GM10266 (cell line): ENCODE data around the gene KIRREL2.

ENCODE experiments used
- DNase-seq: peaks from one replicate; pipeline ENCODE4 v3.0.0; 2012; ENCODE audit errors: extremely low spot score
- CTCF ChIP-seq: IDR thresholded peaks from 2 replicates; pipeline ENCODE4 v1.5.1; 2012; ENCODE audit warnings: mild to moderate bottlenecking, low read depth; ENCODE audit not compliant: control insufficient read depth, insufficient read depth; ENCODE audit errors: missing control alignments

The KIRREL2 gene

DNA sequence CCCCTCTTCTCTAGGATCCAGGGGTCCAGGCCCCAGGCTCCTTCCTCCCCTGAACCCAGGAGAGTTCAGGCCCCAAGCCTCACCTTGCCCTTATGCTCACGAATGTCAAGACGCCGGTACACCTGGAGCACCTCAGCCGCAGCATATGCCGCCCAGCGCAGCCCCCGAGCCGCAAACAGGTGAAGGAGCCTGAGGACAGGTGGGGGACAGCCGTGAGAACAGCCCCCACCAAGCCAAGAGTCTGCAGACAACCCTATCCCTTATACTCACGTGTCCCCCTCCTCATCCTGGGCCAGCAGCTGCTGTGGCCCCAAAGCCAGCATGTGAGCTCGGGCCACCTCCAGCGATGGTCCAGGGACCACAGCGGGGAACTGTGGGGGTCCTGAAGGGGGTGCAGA, 39.9 kb downstream of the KIRREL2 start:
- DNase-seq = no peak
- TF ChIP-seq CTCF = no peak

DNA sequence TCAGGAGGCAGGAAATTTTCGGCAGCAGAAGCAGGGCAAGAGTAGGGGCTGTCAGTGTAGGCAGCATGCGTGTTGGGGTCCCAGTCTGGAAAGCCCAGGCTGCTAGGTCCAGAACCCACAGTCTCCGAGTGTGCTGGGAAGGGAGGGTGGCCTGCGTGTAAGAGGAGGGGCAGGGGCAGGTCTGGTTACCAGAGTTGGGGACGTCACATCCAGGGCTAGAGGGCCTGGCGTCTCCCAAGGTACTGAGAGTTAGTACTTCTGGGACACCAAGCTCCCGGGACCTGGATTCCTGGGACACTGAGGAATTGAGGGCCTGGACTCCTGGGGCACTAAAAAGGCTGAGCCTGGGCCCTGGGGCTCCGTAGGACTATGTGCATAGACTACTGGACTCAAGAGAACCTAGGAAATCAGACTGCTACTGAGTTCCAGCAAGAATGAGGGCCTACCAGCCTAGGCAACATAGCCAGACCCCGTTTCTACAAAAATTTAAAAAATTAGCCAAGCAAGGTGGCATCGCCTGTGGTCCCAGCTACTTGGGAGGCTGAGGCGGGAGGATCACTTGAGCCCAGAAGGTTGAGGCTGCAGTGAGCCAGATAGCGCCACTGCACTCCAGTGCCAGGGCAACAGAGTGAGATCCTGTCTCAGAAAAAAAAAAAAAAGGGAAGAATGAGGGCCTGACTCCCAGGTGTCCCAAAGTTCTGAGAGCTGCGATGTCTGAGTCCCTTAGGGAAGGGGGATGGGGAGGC, 41.2 kb downstream of the KIRREL2 start:
- TF ChIP-seq CTCF = no peak
- DNase-seq = no peak

GRCh38 chr19:35898499-35898809, 41.7 kb downstream of the KIRREL2 start:
- TF ChIP-seq CTCF = no peak

GRCh38 chr19:35899547-35900214, 43.0 kb downstream of the KIRREL2 start:
- TF ChIP-seq CTCF = no peak
- DNase-seq = peak; percentile 93

More at GRCh38 chr19:35898499-35898809, 41.7 kb downstream of the KIRREL2 start:
- DNase-seq = no peak

GRCh38 chr19:35901055-35901644, 44.4 kb downstream of the KIRREL2 start:
- no peak for TF ChIP-seq CTCF
- DNase-seq = no peak

DNA sequence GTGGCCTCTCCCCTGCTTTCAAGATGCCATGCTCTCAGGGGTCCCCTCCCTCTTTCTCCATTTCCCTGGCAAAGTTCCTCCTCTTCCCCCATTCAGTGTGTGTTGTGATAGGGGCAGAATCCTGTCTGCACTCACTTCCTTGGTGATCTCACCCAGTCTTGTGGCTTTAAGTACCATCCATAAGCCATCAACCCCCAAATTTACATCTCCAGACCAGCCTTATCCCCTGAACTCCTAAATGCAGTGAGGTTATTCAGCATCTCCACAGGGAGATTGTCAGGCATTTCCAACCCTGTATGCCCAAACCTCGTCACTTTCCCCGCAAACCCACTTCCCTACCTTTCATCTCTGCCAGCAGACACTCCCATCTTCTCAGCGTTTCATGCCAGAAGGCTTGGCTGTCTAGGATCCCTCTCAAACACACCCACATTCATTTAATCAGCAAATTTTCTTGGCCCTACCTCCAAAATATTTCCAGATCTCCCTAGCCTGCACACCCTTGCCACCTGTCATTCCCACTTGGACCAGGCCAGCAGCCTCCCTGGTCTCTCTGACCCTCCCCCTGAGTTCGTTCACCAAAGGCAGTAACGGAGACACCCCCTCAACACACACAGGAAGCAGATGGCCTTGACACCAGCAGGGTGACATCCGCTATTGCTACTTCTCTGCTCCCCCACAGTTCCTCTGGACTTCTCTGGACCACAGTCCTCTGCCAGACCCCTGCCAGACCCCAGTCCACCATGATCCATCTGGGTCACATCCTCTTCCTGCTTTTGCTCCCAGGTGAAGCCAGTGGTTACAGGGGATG, 45.3 kb downstream of the KIRREL2 start, which contains the start of gene HCST:
TSS of gene HCST (plus strand) at position 676 of the 808 bp plus-strand sequence. CDS start at position 741, 65 bp downstream.
- DNase-seq = no peak
- no peak for TF ChIP-seq CTCF
